ENCODE data around the gene KRTAP10-5.
"Not testable (repeated sequence)": the region's sequence is repeated elsewhere in the genome, so short reads cannot be mapped to it uniquely, and the experiment has no call there.

KRTAP10-5 gene

GRCh38 chr21:44614961-44615391 is 34.6 kb upstream of the KRTAP10-5 start:
- no peak for TF ChIP-seq CTCF (conservative IDR thresholded peaks at IDR 0.05; ENCODE audit: low read length)
- no peak overlapping the region for H3K4me3 ChIP-seq (ENCODE audit: low read length)
- no peak for DNase-seq (ENCODE audit: low read depth)

GRCh38 chr21:44614161-44614631 is 33.8 kb upstream of the KRTAP10-5 start:
- TF ChIP-seq CTCF (conservative IDR thresholded peaks at IDR 0.05; ENCODE audit: low read length) = no peak
- H3K4me3 ChIP-seq (ENCODE audit: low read length) = no peak overlapping the region
- no peak for DNase-seq (ENCODE audit: low read depth)

GRCh38 chr21:44613386-44614155 is 33.2 kb upstream of the KRTAP10-5 start:
- TF ChIP-seq CTCF (conservative IDR thresholded peaks at IDR 0.05; ENCODE audit: low read length) = no peak
- H3K4me3 ChIP-seq (ENCODE audit: low read length) = no peak overlapping the region
- no peak for DNase-seq (ENCODE audit: low read depth)

GRCh38 chr21:44612669-44613229 is 32.3 kb upstream of the KRTAP10-5 start:
- TF ChIP-seq CTCF (conservative IDR thresholded peaks at IDR 0.05; ENCODE audit: low read length) = no peak
- no peak for DNase-seq (ENCODE audit: low read depth)
- no peak overlapping the region for H3K4me3 ChIP-seq (ENCODE audit: low read length)

GRCh38 chr21:44612029-44612486 is 31.7 kb upstream of the KRTAP10-5 start, which contains the start of gene KRTAP10-8:
KRTAP10-8 (plus strand) TSS chr21:44612079; CDS start chr21:44612101, 22 bp downstream.
- no peak for TF ChIP-seq CTCF (conservative IDR thresholded peaks at IDR 0.05; ENCODE audit: low read length)

GRCh38 chr21:44611551-44611950 is 31.1 kb upstream of the KRTAP10-5 start:
- DNase-seq (ENCODE audit: low read depth) = no peak
- TF ChIP-seq CTCF (conservative IDR thresholded peaks at IDR 0.05; ENCODE audit: low read length) = no peak
- no peak overlapping the region for H3K4me3 ChIP-seq (ENCODE audit: low read length)

More at GRCh38 chr21:44612029-44612486, 31.7 kb upstream of the KRTAP10-5 start, which contains the start of gene KRTAP10-8:
- H3K4me3 ChIP-seq (ENCODE audit: low read length) = no peak within 1 kb of the TSS
- no peak for DNase-seq (ENCODE audit: low read depth)

GRCh38 chr21:44610157-44610843 is 29.9 kb upstream of the KRTAP10-5 start:
- H3K4me3 ChIP-seq (ENCODE audit: low read length); DNase-seq (ENCODE audit: low read depth): not testable (repeated sequence)
